SIG-M5 (cell line): ENCODE measurements around the gene AREL1.
"Not testable (repeated sequence)": the region's sequence is repeated elsewhere in the genome, so short reads cannot be mapped to it uniquely, and the experiment has no call there.

Experiments
- DNase-seq: peaks from one replicate; lab custom pipeline; 2025; lab: John Stamatoyannopoulos, UW

The AREL1 gene, protein sequence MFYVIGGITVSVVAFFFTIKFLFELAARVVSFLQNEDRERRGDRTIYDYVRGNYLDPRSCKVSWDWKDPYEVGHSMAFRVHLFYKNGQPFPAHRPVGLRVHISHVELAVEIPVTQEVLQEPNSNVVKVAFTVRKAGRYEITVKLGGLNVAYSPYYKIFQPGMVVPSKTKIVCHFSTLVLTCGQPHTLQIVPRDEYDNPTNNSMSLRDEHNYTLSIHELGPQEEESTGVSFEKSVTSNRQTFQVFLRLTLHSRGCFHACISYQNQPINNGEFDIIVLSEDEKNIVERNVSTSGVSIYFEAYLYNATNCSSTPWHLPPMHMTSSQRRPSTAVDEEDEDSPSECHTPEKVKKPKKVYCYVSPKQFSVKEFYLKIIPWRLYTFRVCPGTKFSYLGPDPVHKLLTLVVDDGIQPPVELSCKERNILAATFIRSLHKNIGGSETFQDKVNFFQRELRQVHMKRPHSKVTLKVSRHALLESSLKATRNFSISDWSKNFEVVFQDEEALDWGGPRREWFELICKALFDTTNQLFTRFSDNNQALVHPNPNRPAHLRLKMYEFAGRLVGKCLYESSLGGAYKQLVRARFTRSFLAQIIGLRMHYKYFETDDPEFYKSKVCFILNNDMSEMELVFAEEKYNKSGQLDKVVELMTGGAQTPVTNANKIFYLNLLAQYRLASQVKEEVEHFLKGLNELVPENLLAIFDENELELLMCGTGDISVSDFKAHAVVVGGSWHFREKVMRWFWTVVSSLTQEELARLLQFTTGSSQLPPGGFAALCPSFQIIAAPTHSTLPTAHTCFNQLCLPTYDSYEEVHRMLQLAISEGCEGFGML

DNA sequence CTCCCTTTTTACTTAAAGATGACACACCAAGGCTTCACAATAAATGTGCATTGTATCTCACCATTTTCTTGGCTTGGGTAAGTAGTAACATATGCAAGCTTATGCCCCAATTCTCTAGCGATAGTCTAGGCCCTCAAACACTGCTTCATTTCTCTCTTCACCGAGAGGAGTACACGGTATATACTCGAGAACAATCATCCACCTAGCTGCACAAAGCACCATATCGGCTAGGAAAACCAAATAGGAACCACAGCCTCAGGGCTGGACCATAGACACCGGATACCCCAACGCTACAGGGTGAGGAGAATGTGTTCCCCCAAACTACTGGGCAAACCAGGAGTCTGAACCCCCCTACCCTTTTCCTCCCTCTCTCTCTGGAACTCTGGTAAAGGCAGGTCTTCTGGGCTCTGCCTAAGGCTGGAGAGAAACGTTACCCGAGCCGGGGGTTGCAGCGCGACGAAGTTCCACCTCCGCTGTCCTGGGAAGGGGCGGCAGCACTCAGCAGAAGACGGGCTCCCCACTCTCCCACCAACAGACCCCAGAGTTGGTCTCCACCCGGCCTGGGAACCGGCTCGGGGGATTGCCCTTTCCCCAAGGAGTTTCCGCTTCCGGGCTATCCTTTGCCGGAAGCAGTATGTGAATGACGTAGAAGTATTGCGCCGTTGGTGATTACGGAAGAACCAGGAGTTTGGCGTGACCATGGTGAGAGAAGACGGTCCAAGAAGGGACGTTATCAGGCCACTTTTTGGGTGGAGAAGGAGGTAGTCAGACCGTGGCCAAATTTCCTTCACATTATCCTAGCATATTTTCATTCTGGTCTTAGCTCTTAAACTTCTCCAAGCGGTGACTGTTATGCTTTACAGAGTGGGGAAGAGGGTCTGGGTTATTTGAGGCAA lies at the start of gene AREL1, which contains the start of gene FCF1:
TSS of gene AREL1 (minus strand) at position 582 of the 896 bp plus-strand sequence. CDS start 27,465 bp downstream, outside the sequence.
TSS of gene FCF1 (plus strand) at position 646 of the 896 bp plus-strand sequence. CDS start at position 700, 54 bp downstream.
- DNase-seq = no peak

DNA sequence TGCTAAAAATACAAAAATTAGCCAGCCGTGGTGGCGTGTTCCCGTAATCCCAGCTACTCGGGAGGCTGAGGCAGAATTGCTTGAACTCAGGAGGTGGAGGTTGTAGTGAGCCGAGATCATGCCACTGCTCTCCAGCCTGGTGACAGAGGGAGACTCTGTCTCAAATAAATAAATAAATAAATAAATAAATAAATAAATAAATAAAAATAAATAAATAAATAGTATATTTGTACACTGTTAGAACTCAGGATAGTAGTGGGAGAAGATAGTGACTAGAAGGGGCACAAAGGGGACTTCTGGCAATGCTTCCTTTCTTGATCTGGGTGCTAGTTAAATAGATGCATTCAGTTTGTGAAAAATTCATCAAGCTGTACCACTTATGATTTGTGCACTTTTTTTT lies 45.6 kb upstream of the AREL1 start:
- not testable (repeated sequence) for DNase-seq

DNA sequence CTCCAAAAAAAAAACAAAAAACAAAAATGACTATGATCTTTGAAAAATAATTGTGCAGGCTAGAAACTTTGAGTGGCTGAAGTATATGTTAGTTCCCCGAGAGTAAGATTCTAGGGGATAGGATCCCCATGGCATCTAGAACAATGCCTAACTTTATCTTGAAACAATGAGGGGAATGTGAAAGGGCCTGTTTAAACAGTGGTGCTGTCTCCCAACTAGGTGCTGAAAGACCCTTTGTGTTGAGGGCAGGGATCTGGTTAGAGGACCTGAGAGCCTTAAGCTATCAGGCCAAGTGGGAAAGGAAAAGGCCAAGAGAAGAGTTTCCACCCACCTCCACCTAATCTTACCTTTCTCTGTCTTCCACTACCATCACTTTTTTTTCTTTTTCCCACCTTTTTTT lies 43.4 kb upstream of the AREL1 start:
- no peak for DNase-seq

DNA sequence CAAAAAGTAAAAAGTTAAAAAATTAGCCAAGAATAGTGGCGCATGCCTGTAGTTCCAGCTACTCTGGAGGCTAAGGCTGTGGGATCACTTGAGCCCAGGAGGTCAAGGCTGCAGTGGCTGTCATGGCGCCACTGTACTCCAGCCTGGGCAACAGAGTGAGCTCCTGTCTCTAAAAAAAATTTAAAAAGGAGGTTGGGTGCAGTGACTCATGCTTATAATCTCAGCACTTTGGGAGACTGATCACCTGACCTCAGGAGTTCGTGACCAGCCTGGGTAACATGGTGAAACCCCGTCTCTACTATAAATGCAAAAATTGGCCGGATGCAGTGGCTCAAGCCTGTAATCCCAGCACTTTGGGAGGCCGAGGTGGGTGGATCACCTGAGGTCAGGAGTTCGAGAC lies 42.0 kb upstream of the AREL1 start:
- DNase-seq = no peak

DNA sequence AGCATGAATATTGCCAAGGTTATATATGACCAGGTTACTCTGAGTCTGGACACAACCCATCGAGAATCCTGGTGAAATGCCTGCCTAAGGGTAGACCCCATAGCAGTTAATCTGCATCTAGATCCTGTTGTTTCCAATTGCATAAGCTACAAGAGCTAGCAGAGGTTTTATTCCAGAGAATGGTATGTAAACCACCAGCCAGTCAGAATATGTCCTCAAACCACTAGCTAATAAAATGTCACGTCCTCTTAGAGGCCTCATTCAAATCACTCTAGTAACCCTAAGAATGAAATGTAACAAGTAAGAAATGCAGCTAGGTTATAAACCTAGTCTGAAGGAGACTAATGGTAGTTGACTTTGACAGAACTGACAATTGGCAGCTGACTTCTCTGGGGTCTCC lies 41.3 kb upstream of the AREL1 start:
- no peak for DNase-seq

DNA sequence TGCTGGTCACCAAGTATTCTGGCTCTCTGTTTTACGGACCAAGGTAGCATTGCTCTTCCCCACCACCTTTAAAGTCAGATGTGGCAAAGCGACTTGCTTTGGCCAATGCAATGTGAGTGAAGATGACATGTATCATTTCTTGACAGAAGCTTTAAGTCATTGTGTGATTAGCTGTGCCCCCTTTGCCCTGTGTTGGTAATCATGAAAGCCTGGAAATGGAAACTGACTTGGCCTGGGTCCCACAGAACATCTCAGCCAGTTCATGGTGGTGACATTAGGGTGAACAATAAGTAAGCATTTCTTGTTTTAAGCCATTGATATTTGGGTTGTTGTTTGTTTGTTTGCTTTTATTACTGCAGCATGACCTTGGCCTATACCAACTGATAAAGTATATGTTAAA lies 34.4 kb upstream of the AREL1 start:
- DNase-seq = no peak

DNA sequence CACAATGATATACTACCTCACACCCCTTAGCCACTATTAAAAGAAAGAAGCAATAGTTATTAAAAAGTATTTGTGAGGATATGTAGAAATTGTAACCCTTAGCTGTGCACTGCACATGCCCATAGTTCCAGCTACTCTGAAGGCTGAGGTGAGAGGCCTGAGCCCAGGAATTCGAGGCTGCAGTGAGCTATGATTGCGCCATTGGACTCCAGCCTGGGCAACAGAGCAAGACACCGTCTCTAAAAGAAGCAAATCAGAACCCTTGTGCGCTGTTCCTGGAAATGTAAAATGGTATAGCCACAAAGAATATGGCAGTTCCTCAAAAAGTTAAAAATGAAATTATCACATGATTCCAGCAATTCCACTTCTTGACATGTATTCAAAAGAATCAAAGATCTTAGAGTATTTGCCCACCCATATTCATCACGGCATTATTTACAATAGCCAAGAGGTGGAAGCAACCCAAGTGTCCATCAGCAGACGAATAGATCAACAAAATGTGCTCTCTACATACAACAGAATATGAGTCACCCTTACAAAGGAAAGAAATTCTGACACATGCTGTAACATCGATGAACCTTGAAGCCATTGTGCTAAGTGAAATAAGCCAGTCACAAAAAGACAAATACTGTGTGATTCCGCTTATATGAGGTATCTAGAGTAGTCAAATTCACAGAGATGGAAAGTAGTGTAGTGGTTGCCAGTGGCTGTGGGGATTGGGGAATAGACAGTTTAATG lies 26.6 kb upstream of the AREL1 start:
- DNase-seq = no peak

DNA sequence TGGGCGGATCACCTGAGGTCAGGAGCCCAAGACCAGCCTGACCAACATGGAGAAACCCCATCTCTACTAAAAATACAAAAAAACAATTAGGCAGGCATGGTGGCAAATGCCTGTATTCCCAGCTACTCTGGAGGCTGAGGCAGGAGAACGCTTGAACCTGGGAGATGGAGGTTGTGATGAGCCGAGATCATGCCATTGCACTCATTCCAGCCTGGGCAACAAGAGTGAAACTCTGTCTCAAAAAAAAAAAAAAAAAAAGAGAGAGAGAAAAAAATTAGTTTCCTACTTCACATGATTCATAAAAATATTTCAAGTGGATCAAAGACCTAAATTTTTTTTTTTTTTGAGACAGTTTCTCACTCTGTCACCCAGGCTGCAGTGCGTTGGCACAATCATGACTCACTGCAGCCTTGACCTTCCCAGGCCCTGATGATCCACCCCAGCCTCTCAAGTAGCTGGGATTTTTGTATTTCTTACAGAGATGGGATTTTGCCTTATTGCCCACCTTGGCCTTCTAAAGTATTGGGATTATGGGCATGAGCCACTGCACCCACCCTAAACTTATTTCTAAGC lies 25.0 kb upstream of the AREL1 start:
- no peak for DNase-seq

DNA sequence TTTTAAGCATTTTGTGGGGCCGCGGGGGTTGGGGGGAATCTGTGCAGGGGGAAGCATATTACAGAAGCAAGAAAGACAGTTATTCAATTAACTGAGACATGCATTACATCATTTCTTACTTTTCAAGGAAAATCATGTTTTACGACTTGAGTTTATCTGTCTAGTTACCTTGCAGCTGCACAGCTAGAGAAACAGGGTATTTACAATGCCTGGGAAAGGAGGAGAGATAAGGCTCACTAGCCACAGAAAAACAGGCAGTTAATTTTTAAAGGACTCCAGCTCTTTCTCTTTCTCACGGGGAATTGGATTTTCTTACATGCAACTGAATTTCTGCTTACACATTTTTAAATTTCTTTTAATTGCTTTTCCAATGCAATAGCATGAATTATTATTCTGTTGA lies 22.2 kb upstream of the AREL1 start:
- DNase-seq = no peak

DNA sequence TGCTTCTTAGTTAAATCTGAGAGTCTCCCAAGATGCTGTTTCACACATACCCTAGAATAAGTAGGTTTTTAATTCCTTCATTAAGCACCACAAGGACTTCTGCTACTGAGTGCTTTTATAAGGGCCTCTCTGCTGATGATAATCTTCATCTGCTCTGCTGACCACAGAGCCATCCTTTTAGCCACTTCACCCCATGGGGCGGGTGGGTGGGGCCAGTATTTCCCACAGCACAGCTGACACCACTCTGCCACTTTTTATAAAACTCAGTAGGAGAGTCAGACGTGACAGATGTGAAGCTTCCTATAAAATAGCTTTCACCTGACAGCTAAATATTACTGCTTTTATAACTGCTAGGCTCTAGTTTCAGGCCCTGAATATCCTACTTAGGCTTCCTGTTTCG lies 20.3 kb upstream of the AREL1 start:
- DNase-seq = no peak

DNA sequence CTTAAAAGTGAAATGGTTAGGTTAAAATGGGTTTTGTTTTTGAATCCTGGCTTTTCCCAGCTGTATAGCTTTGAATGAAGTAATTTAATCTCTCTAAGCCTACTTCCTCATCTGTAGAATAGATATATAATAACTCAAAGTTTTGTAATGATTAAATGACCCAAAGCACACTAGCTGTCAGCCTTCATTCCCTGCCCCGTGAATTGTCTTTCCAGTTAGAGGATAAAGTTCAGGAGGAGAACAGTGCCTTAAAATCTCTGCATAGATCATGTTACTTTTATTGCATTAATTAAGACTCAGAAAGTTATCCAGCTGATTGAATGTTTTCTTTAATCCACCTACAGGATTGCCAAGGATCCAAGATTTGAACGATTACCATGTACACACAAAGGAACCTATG lies 19.5 kb upstream of the AREL1 start:
- DNase-seq = no peak

DNA sequence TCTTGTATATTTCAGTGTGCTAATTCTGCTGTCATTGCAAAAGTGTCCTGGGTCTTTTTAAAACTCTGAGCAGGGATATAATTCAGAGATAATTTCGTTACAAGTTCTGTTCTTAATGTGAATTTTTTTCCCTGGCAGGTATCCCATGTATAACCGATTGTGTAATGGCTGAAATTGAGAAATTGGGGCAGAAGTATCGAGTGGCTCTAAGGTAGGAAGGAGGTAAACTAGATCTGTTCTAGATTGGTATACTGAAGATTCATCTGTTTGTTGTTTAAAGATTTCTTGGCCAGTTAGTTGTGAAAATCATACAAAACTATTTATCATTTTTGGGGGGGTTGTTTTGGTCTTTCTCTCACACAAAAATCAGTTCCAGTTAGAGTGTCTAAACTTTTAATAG lies 10.3 kb upstream of the AREL1 start:
- no peak for DNase-seq

DNA sequence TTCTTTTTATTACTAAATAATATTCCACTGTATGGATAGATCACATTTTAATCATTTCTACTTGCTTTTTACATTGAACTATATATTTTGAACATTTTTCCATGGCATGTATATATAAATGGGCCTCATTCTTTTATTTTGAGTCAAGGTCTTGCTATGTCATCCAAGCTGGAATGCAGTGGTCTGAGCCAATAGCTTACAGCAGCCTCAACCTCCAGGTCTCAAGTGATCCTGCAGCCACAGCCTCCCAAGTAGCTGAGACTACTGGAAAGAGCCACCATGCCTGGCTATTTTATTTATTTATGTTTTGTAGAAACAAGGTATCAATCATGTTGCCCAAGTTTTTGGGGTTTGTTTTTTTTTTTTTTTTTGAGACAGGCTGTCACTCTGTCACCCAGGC lies 7.6 kb upstream of the AREL1 start:
- no peak for DNase-seq

DNA sequence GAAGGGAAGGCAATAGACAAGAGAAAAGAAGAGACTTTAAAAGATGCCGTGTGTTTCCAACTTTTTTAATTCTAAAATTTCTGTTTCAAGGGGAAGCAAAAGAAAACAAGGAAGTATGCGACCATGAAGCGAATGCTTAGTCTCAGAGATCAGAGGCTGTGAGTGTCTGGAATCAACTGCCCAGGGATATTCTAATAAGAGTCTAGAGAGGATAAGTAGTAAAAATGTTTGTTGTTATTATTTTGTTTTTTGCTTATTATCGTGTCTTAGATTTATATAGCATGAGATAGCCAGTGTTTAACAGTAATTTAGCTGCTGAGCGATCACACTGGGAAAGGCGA lies 485 bp upstream of the AREL1 start:
- DNase-seq = no peak

DNA sequence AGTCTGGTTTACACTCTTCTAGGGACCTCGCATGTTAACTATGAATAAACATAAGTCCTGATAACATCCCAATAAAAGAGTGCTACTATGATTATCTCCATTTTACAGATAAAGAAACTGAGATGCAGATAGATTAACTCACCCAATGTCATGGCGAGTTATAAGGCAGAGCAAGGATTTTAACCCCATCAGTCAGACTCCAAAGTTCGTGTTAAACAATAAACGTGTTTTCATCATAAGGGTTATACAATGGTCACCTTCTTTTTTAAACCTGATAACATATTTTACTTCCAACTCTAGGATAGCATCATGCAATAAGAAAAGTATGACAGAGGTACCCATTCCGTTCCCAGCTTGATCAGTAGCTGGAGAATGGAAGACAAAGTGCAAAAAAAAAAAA lies 1.2 kb downstream of the AREL1 start:
- DNase-seq = no peak

DNA sequence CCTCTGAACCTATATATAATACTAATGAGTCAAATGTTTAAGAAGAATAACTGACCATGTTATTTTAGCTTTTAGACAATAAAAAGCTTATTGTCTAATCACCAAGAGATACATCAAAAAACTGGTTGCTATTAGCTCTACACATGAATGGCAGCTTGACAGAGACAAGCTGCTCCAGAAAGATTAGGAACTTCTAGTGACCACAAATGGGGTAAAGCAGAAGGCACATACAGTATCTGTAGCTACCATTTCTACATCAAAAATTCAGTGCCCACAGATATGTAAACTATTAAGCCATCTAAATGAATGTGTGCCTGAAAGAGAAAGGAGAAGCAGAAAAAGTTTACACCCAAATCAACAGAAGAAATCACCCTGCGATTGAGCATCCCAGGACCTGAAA lies 2.4 kb downstream of the AREL1 start:
- DNase-seq = no peak

DNA sequence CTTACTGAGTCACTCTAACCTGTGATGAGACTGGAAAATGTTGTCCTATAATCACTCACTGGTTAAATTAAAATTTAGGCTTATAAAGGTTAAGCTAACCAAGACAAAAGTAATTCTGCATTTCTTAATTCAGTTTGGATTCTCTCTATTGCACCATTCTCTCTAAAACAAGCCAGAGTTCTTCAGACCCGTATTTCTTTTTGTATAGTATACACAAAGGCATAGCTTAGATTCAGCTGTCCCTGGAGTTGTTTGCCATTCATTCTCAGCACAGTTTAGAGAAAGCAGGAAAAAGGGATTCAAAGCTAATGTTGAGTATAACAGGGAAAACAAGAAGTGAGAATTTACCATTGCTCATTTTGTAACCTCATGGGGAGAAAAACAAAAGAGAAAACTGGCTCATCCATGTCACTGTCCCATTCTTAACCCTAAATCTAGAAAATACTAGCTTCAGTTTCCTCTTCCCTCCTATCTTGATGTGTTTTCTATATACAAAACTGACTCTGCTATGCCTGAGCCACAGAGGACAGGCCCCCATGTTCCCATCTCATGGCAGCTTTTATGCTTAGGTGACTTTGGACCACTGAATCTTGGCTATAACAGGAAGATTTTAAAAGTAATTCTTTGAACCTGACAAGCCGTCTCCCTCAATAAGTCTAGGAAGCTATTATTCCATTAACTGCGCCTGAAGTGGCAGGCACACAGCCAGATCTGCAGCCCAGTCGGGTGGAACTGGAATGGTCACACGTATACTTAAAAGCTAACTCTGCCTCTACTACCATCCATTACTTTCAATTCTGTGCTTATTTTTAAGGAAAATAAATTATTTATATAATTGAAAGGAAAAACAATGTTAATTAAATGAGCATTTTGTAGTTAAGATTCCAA lies 7.0 kb downstream of the AREL1 start:
- DNase-seq = no peak

DNA sequence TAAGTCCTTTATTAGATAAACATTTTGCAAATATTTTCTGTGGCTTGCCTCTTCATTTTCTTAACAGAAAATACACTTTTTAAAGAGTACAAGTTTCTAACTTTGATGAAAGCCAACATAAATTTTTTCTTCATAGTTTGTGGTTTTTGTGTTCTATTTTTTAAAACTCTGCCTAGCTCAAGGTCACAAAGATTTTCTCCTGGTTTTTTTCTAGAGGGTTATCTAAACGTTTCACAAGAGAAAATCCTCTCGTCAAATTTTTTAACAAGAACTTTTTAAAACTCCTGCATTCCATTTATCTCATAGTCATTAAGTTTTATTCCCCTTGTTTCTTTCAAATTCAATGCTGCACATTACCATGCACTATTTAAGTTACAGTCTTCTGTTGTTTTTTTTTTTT lies 8.2 kb downstream of the AREL1 start:
- no peak for DNase-seq

DNA sequence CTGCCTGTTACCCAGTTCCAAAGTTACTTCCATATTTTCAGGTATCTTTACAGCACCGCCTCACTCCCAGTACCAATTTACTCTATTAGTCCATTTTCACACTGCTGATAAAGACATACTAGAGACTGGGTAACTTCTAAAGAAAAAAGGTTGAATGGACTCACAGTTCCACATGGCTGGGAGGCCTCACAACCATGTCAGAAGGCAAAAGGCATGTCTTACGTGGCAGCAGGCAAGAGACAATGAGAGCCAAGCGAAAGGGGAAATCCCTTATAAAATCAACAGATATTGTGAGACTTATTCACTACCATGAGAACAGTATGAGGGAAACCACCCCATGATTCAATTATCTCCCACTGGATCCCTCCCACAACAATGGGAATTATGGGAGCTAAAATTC lies 9.8 kb downstream of the AREL1 start:
- DNase-seq = no peak

DNA sequence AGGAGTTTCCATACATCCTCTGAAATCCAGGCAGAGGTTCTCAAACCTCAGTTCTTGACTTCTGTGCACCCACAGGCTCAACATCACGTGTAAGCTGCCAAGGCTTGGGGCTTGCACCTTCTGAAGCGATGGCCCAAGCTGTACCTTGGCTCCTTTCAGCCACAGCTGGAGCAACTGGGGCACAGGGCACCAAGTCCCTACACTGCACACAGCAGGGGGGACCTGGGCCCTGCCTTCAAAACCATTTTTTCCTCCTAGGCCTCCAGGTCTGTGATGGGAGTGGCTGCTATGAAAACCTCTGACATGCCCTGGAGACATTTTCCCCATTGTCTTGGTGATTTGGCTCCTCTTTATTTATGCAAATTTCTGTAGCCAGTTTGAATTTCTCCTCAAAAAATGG lies 10.6 kb downstream of the AREL1 start:
- DNase-seq = no peak
